HG03025 (cell line): ENCODE results near the gene PARD3B.

Source experiments
- ATAC-seq: cut with Tn5 transposase; IDR thresholded peaks from one replicate; pipeline ENCODE4 v1.9.1; 2021; ENCODE audit warnings: mild to moderate bottlenecking, moderate library complexity; ENCODE audit not compliant: unreplicated experiment, low FRiP score

The PARD3B gene

DNA sequence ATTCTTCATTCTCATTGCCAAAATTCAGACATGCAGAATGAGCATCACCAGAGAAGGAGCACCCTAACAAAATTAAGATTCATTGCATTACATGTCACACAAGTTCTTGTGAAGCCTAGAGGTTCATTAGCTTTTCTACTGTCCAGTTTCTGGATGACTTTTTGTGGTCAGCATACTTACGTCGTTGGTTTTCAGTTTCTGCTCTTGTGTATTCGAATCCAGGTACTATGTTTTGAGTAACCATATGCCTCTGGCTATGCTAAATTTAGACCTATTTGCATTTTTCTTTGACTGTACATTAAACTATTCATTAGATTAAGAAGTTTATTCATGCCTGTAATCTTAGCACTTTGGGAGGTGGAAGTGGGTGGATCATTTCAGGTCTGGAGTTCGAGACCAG is 251.3 kb downstream of the PARD3B start:
- ATAC-seq: peak; percentile 66

DNA sequence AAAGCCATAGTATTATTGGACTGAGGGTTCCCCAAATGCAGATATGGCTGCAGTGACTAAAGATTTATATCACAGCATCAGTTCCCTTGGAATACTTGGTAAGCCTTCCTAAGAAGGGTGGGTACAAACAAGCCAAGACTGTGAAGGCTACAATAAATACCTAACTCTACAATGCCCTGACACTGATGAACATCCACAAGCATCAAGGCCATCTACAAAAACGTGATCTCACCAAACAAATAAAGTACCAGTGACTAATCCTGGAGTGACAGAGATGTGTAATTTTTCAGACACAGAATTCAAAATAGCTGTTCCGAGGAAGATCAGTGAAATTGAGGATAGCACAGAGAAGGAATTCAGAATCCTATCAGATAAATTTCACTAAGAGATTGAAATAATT is 254.5 kb downstream of the PARD3B start:
- no peak for ATAC-seq

DNA sequence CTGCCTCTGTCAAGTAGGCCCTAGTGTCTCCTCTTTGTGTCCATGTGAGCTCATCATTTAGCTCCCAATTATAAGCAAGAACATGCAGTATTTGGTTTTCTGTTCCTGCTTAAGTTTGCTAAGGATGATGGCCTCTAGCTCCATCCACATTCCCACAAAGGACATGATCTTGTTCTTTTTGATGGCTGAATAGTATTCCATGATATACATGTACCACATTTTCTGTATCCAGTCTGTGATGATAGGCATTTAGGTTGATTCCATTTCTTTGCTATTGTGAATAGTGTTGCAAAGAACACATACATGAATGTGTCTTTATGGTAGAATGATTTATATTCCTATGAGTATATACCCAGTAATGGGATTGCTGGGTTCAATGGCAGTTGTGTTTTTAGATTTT is 263.2 kb downstream of the PARD3B start:
- ATAC-seq: no peak

DNA sequence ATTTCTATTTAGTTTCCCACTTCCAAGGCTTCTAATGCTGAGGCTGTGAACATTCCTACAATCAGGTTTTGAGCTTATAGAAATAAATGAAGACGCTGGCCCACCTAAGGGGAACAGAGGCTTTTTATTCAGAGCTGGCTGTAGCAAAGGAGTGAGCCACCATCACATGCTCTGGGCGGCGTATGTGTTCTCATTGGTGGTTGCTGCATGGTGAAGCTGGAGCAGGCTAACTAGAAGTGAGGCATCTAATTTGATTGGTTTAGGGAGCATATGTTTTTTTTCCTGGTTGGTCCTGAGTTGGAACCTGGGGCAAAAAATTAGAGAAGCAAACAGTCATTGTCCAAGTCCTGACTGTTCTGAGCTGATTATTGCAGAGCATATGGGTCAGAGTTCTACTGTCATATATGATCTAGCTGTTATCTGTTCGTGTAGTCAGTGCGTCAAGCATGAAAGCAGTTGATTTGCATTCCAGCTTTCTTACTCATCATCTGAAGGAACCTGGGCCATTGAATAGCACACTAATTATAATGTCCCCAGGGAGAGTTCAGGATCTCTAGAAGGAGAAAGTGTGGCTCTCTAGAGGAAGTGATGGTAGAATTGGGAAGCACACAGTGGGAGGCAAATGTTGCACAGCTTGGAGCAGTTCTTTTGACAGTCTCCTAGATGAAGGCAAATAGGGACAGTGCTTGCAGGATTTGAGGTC is 279.6 kb downstream of the PARD3B start:
- no peak for ATAC-seq

DNA sequence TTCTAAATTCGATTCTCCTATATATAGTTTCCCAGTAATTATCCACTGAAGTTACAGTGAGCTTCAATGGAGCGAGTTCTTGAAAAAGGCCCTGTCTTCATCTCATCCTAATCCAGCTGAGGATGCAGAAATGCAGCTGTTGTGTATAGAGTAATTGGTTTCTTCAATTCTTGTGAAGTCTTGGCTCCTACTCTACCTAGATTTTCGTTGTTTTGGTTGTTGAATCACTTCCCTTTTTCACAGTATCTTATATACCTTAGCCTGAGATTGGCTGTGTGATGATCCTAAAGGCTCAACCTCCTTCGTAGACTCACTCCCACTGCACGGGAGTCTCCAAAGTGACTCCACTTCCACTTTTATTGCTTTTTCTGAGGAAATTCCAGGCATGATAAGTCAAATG is 280.4 kb downstream of the PARD3B start:
- ATAC-seq: no peak

DNA sequence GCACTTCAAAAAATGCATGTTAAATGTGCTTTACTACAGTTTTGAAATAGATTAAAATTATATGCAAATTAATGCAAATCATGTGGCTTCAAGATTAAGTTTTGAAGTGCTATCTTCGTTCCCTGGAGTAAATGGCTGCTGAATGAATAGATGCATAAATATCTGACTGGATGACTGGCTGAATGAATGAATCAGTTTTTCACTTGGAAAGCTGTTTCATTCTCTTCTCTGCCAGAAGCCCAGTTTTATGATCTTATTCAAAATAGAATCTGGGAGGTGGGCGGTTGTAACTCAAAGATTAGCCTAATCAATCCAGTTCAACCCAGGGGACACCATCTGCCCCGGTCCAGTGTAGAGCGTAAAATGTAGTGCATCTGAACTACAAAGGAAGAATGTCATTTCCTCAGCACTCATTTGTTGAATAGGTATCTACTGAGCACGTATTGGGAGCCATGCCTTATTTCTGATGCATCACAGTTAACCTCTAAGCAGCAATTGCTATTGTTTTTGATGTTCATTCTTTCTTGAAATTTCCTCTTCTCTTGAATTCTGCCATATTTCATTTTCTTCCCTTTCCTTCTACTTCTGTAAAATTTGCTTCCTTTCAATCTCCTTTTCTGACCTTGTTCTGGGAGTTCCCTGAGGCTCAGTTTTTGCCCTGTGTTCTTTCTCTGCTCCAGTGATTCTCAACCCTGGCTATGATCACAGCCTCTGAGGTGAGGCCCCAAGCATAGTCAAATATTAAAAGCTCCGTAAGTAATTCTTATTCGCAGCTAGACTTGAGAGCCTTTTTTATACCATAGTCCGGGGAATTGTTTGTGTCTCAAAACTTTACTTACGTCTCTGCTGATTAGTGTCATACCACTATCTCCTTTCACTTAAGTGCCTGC is 282.7 kb downstream of the PARD3B start:
- ATAC-seq: no peak

DNA sequence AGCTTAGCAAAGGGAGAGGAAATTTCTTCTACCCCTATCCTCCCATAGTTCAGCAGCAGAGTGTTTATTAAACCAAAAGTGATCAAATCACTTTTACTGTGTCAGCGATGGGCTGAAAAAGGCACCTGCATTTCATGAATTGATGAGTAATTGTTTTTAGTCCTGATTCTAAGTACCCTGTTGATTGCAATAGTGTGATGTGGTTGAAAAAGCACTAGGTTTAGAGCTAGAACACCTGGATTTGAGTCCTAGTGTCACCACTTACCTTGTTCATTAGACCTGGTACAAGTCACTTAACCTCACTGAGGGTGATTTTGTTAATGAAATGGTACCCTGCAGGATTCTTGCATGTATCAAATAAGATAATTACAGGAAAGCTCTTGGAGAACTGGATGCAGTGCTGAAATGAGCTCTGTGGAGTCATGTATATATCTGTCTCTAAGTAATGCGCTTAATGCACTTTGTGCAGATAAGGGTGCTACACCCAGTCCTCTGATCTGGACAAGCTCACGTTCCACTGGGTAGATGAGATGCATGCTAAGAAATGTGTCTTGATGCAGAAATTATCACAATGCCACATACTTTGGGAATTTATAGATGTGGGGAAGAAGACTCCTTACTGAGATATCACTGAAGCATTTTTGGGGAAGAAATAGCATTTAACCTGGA is 289.6 kb downstream of the PARD3B start:
- ATAC-seq: no peak

DNA sequence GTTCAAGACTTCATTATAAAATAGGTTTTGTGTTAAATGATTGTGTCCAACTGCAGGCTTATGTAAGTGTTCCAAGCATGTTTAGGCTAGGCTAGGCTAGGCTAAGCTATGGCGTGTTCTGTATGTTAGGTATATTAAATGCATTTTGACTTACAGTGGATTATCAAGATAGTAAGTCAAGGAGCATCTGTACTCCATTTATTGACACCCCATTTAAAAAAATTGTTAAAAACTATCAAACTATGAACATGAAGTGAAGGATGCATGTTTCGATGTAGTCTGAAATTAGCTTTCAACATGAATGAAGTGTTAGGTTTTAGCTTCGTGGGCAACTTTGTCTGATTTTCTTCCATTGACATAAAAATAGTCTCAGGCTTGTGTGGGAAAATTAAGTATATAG is 290.5 kb downstream of the PARD3B start:
- no peak for ATAC-seq

DNA sequence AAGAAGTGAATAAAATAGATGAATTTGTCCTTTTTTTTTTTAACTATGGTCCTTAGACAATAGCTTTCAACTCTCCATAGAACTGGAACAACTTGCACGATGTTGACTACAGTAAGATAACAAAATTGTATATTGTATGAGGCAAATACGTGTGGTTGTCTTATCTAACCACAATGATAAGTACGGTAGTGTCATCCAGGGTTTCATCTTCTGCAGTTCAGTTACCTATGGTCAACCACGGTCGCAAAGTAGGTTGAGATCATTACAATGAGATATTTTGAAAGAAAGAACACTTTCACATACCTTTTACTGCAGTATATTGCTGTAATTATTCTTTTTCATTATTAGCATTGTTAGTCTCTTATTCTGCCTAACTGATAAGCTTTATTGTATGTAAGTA is 295.2 kb downstream of the PARD3B start:
- ATAC-seq: no peak

DNA sequence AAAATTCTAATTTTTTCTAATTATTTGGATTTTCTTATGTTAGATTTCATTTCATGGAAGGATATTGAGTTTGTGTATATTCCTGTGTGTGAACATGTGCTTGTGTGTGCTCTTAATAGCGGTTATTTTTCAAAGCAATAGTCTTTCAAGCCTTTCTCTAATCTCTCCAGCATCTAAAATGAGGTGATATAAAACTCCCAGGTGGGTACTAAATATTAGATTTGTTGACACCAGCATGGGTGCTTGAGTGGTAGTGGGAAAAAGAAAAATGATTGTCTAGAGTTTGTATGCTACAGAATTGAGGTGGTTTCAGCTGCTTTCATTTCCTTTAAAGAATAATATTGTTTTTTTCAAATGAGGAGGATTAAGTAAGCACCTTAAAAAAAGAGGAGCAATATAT is 296.8 kb downstream of the PARD3B start:
- ATAC-seq: no peak

DNA sequence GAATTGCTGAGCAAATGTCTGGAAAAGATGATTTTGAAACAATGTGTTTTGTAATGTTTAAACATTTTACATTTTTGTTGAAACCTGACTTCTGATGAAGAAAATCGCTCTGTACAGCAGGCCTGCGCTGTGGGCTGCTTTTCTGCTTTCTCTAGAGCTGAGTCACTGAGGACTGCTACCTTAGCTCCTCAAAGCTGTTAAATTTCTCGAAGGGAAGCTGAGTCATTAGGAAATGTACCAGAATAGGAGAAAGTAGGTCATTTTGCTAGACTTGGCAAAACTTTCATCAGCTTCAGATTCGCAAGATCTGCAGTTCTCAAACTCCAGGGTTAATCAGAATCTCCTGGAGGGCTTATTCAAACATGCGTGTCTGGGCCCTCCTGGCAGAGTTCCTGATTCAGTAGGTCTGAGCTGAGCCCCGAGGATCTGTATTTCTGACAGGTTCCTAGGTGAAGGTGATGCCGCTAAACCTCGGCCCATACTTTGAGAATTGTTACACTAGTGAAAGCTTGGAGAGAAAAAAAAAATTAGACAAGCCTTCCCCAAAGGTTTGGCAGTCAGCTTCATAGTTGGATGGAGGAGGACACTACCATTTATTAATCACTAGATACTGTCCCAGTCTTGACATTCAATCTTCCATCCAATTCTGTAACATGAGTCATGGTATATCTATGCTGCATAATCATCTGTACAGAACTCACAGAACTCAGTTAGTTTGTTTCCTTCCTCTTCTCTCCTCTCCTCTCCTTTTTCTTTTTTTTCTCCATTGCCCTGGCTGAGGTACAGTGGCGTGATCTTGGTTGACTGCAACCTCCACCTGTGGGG is 297.6 kb downstream of the PARD3B start:
- no peak for ATAC-seq

DNA sequence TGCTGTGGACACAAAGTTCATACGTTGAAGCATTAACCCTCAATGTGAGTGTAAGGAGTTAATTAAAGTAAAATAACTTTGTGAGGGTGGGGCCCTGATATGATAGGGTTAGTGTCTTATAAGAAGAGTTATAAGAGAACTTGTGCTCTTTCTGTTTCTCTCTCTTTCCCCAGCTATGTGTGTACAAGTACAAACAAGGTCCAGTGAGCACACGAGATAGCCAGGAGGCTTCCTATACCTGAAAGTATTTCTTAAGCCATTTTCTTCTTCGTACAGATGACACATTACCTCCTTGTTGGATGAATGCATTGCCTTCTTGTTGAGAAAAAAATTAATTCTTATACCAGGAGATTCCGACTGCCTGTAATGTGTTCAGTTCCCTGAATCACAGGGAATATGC is 301.2 kb downstream of the PARD3B start:
- no peak for ATAC-seq

DNA sequence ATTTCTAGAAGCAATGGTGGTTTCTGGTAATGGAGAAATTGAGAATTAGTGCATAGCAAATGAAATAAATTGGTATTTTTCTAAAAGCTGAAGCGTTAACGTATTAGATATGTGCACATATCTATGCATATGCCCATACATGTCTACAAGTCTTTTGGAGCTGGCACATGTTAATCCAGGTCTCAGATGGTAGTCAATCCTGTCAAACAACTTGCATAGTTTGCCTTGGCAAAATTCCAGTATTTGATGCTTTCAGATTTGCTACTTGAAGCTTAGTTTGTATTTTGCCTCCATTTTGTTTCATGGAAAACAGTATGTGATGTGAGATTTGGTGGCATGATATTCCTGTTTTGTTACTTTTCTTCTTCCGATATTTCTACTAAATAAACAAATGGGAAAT is 304.6 kb downstream of the PARD3B start:
- no peak for ATAC-seq

DNA sequence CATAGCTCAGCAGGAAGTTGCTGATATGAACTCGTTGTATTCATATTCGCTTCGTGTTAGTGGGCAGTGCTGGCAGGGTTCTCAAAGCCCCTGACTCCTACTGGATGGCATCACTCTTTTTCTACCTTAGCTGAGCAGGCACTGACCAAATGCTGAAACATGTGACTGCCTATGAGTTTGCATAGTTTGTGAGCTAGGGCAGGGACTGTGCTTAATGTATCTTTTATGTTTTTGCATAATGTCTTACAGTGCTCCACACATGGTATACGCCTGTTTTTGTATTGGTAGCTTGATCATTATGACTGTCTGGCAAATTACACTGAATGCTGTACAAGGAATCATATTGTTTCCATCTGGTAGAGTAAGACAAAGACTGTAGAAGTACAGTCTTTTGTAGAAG is 305.3 kb downstream of the PARD3B start:
- ATAC-seq: no peak

DNA sequence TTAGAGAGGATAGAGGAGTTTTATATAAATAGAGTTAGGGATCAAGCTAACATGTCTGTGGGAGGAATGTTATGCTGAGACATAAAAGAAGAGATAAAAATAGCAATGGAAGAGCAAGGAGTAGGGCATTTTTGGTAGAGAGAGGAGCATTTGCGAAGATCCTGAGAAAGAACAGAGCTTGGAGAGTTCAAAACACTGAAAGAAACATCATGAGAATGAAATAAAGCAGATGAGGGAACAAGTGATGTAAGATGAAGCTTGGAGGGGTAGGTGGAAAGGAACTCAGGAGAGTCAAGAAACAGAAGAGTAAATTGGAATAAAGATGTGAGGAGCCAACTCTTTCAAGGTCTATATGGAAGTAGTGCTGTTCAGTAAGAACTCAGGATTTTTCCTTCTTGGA is 308.6 kb downstream of the PARD3B start:
- no peak for ATAC-seq

DNA sequence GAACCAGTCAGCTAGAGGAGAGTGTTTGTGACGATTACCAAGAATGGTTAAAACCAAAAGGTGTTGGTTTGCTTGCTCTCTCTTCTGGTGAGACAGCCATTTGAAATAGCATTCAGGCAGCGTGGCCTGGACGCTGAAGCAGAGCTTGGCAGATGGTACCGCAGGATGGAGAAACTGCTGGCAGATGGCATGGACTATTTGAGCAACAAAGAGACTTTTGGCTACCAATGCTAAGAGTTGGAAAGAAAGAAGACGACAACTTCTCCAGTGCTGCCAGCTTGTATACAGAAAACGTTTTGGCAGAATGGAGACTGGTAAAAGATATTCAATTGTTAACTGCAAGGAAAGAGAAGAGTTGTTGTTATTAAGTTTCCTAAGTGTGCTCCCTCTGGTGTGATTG is 315.0 kb downstream of the PARD3B start:
- ATAC-seq: no peak

DNA sequence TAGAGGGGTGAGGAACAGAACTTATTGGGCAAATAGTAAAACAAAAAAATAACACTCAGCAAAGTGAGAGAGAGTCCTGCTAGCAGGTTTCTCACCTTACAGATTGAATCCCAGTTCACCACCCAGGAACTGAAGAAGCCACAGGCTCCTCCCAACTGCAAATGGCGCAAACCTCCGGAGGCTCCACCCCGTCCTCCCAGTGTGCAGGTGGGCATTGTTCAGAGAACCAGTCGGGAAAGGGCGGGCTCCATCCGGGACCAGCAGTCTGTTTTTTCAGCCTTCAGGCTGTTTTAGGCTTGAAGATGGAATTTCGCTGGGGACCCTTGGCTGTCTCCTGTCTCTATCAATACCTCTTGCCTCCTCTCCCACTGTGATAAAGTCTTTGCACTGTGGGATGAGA is 317.5 kb downstream of the PARD3B start:
- no peak for ATAC-seq

DNA sequence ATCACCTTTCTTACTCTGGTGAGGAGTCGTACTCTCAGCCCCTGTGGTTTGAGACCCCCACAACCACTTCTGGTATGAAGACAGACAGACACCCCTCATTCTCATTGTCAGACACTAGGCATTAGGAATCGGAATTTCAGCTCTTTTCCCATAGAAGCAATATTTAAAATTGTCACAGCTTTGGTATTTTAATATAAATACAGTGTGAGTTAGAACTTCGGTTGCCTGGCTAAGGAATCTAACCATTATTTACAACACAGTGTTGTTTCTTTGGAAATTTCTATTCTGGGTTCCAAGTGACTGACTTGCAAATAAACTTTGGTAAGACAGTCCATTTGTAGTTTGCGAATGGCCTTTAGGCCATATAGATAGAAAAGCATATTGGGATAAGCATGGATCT is 318.1 kb downstream of the PARD3B start:
- ATAC-seq: no peak

DNA sequence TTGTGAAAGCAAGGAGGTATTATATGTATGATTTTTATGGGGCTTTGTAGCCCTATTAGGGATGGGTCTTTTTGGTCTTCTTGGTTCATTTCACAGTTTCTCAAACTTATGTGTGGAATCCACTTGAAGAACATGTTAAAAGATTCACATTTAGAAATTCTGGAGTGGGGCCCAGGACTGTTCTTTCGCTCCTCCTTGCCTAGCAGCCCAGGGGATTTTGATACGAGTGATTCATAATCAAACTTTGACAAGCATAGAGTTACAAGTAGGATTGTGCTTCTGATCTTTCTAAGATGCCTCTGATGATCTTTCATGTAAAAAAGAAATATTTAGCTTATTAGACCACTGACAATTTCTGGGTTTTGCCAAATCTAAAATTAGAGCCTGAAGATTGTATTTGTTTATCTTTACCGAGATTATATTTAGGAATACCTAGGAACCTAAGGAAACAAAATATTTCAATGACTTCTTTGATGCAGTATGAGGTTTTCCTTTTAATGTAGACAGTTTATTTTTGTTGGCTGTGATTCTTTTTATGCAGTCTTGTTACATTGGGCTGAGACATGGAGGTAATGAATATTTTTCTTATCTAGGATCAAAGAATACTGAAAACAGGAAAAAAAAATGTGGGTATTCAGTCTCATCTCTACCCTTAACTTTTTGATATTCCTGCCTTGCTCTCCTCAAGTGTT is 324.0 kb downstream of the PARD3B start:
- no peak for ATAC-seq

DNA sequence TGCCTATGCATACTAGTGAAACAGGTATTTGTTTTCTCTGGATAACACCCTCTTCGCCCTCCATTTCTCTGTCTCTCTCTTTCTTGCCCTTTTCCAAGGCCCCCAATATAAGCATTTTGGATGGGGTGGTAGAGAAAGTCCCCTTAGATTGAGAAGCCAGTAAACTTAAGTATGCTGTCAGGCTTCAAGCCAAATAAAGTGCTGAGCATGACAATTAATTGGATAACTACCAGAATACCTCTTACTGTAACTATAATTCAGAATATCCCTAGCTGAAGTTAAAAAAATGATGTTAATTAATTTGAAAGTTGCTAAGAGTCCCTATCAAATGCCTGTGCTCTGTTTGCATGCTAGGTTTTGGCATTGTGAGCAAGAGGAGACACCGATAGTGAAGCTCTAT is 324.8 kb downstream of the PARD3B start:
- no peak for ATAC-seq
